GM13977 (cell line): ENCODE measurements around the gene CCDC149.

ENCODE experiments used
- DNase-seq: peaks from one replicate; pipeline ENCODE4 v3.0.0; 2012; ENCODE audit warnings: low spot score
- CTCF ChIP-seq: IDR thresholded peaks from 2 replicates; pipeline ENCODE4 v1.5.1; 2012; ENCODE audit warnings: mild to moderate bottlenecking, control low read depth; ENCODE audit not compliant: insufficient read depth; ENCODE audit errors: extremely low read depth, missing control alignments
- in situ Hi-C: fragments of 300-500 bp; cut with MboI; formaldehyde crosslinking; loops from one replicate; pipeline ENCODE4 v1.12.0; 2022; ENCODE audit warnings: low sequenced_read_pairs, low pct_unique_long_range_greater_than_20kb, mixed read lengths, inconsistent platforms; ENCODE audit not compliant: unreplicated experiment

Gene CCDC149

GRCh38 chr4:24772952-24773351 lies 139.9 kb downstream of the CCDC149 start:
- in situ Hi-C loops, result no loop called here
- no peak for DNase-seq
- no peak for TF ChIP-seq CTCF

GRCh38 chr4:24772061-24772705 lies 140.7 kb downstream of the CCDC149 start:
- TF ChIP-seq CTCF, result no peak
- no peak for DNase-seq
- in situ Hi-C loops, result no loop called here

- in situ Hi-C loops, result no loop called here
- no peak for TF ChIP-seq CTCF
- no peak for DNase-seq
These were observed 141.6 kb downstream of the CCDC149 start for GRCh38 chr4:24771241-24771640.

GRCh38 chr4:24770667-24771066 lies 142.2 kb downstream of the CCDC149 start:
- TF ChIP-seq CTCF, result no peak
- DNase-seq, result no peak
- in situ Hi-C loops, result no loop called here

- no peak for TF ChIP-seq CTCF
- in situ Hi-C loops, result no loop called here
- peak; percentile 40 for DNase-seq
These were observed 142.7 kb downstream of the CCDC149 start for GRCh38 chr4:24770032-24770584.

- in situ Hi-C loops, result no loop called here
- DNase-seq, result no peak
- no peak for TF ChIP-seq CTCF
These were observed 143.3 kb downstream of the CCDC149 start for GRCh38 chr4:24769571-24769970.
